ENCODE measurements around the gene CBARP.

GRCh38 chr19:1224847-1225246 lies 13.0 kb downstream of the CBARP start:
- no peak for TF ChIP-seq CTCF (conservative IDR thresholded peaks at IDR 0.05)
- TF ChIP-seq EZH2 (IDR thresholded peaks at IDR 0.05; ENCODE audit: low read depth) = no peak

Measured in PC-9 (cell line).